ENCODE results near the gene SLC39A1. TPM values are rescaled to one million over a fixed set of nuclear protein-coding genes. Genes with fewer than 3 reads are reported as not detected.

SLC39A1 gene
- total and polyA plus RNA-seq, 2 of the 8 experiments (the other 6 are each of a cell fraction or from before 2014, with no cell fraction given), result 238 to 337 TPM

DNA sequence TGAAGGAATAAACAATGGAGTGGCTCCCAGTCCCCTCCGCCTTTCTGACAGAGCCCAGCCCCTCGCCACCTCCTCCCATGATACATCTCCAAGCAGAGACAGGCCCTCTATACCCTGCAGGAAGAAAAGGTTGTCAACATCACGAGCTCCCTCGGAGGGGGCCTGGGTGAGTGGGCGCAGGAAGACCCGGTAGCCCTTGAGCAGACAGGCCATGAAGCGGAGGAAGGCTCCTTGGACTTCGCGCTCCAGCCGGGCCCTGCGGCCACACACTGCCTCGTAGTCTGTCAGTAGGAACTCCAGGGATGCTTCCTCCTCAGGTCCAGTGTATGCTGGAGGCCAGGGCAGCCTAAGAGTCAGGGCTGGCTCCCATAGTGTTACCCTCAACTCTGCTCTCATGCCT is 23.9 kb downstream of the SLC39A1 start (continued):
- TF ChIP-seq, protein P1, sequence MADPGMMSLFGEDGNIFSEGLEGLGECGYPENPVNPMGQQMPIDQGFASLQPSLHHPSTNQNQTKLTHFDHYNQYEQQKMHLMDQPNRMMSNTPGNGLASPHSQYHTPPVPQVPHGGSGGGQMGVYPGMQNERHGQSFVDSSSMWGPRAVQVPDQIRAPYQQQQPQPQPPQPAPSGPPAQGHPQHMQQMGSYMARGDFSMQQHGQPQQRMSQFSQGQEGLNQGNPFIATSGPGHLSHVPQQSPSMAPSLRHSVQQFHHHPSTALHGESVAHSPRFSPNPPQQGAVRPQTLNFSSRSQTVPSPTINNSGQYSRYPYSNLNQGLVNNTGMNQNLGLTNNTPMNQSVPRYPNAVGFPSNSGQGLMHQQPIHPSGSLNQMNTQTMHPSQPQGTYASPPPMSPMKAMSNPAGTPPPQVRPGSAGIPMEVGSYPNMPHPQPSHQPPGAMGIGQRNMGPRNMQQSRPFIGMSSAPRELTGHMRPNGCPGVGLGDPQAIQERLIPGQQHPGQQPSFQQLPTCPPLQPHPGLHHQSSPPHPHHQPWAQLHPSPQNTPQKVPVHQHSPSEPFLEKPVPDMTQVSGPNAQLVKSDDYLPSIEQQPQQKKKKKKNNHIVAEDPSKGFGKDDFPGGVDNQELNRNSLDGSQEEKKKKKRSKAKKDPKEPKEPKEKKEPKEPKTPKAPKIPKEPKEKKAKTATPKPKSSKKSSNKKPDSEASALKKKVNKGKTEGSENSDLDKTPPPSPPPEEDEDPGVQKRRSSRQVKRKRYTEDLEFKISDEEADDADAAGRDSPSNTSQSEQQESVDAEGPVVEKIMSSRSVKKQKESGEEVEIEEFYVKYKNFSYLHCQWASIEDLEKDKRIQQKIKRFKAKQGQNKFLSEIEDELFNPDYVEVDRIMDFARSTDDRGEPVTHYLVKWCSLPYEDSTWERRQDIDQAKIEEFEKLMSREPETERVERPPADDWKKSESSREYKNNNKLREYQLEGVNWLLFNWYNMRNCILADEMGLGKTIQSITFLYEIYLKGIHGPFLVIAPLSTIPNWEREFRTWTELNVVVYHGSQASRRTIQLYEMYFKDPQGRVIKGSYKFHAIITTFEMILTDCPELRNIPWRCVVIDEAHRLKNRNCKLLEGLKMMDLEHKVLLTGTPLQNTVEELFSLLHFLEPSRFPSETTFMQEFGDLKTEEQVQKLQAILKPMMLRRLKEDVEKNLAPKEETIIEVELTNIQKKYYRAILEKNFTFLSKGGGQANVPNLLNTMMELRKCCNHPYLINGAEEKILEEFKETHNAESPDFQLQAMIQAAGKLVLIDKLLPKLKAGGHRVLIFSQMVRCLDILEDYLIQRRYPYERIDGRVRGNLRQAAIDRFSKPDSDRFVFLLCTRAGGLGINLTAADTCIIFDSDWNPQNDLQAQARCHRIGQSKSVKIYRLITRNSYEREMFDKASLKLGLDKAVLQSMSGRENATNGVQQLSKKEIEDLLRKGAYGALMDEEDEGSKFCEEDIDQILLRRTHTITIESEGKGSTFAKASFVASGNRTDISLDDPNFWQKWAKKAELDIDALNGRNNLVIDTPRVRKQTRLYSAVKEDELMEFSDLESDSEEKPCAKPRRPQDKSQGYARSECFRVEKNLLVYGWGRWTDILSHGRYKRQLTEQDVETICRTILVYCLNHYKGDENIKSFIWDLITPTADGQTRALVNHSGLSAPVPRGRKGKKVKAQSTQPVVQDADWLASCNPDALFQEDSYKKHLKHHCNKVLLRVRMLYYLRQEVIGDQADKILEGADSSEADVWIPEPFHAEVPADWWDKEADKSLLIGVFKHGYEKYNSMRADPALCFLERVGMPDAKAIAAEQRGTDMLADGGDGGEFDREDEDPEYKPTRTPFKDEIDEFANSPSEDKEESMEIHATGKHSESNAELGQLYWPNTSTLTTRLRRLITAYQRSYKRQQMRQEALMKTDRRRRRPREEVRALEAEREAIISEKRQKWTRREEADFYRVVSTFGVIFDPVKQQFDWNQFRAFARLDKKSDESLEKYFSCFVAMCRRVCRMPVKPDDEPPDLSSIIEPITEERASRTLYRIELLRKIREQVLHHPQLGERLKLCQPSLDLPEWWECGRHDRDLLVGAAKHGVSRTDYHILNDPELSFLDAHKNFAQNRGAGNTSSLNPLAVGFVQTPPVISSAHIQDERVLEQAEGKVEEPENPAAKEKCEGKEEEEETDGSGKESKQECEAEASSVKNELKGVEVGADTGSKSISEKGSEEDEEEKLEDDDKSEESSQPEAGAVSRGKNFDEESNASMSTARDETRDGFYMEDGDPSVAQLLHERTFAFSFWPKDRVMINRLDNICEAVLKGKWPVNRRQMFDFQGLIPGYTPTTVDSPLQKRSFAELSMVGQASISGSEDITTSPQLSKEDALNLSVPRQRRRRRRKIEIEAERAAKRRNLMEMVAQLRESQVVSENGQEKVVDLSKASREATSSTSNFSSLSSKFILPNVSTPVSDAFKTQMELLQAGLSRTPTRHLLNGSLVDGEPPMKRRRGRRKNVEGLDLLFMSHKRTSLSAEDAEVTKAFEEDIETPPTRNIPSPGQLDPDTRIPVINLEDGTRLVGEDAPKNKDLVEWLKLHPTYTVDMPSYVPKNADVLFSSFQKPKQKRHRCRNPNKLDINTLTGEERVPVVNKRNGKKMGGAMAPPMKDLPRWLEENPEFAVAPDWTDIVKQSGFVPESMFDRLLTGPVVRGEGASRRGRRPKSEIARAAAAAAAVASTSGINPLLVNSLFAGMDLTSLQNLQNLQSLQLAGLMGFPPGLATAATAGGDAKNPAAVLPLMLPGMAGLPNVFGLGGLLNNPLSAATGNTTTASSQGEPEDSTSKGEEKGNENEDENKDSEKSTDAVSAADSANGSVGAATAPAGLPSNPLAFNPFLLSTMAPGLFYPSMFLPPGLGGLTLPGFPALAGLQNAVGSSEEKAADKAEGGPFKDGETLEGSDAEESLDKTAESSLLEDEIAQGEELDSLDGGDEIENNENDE (IDR thresholded peaks at IDR 0.05; ENCODE audit: insufficient replicate concordance, low read length), result no peak
- TF ChIP-seq, protein P2, sequence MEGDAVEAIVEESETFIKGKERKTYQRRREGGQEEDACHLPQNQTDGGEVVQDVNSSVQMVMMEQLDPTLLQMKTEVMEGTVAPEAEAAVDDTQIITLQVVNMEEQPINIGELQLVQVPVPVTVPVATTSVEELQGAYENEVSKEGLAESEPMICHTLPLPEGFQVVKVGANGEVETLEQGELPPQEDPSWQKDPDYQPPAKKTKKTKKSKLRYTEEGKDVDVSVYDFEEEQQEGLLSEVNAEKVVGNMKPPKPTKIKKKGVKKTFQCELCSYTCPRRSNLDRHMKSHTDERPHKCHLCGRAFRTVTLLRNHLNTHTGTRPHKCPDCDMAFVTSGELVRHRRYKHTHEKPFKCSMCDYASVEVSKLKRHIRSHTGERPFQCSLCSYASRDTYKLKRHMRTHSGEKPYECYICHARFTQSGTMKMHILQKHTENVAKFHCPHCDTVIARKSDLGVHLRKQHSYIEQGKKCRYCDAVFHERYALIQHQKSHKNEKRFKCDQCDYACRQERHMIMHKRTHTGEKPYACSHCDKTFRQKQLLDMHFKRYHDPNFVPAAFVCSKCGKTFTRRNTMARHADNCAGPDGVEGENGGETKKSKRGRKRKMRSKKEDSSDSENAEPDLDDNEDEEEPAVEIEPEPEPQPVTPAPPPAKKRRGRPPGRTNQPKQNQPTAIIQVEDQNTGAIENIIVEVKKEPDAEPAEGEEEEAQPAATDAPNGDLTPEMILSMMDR (IDR thresholded peaks at IDR 0.05; ENCODE audit: control extremely low read depth in 1 of 3, insufficient read depth in 1 of 3, low read depth in 1 of 3, low read length in 3 of 3), result no peak
- no peak for TF ChIP-seq SIRT6 (IDR thresholded peaks at IDR 0.05; ENCODE audit: low read length)
- no peak for TF ChIP-seq BRCA1 (IDR thresholded peaks at IDR 0.05; ENCODE audit: low read depth, low read length)
- TF ChIP-seq NRF1 (IDR thresholded peaks at IDR 0.05; ENCODE audit: low read depth, low read length), result no peak
- no peak for TF ChIP-seq CHD2 (IDR thresholded peaks at IDR 0.05; ENCODE audit: low read length)
- TF ChIP-seq POLR2A (IDR thresholded peaks at IDR 0.05; ENCODE audit: control extremely low read depth in 1 of 2, low read depth in 2 of 2, low read length in 2 of 2), result no peak
- TF ChIP-seq, protein P3, sequence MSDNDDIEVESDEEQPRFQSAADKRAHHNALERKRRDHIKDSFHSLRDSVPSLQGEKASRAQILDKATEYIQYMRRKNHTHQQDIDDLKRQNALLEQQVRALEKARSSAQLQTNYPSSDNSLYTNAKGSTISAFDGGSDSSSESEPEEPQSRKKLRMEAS (IDR thresholded peaks at IDR 0.05), result no peak
- no peak for TF ChIP-seq SIN3A (conservative IDR thresholded peaks at IDR 0.05 in 1 of 2, IDR thresholded peaks at IDR 0.05 in 1 of 2; ENCODE audit: low read depth in 1 of 2, low read length in 2 of 2)
